ENCODE data around the gene BORCS5.
"Not testable (repeated sequence)": the region's sequence is repeated elsewhere in the genome, so short reads cannot be mapped to it uniquely, and the experiment has no call there.

Gene BORCS5

GRCh38 chr12:12400793-12401192 lies 43.9 kb downstream of the BORCS5 start:
- no peak for TF ChIP-seq CTCF (IDR thresholded peaks at IDR 0.05; ENCODE audit: low read length, missing control alignments)
- no peak overlapping the region for H3K4me3 ChIP-seq (replicated peaks; ENCODE audit: low read depth, low read length)
- no peak for DNase-seq (ENCODE audit: low read depth)

GRCh38 chr12:12403264-12404248 lies 46.7 kb downstream of the BORCS5 start:
- no peak for TF ChIP-seq CTCF (IDR thresholded peaks at IDR 0.05; ENCODE audit: low read length, missing control alignments)
- DNase-seq (ENCODE audit: low read depth): peak; percentile 25
- no peak overlapping the region for H3K4me3 ChIP-seq (replicated peaks; ENCODE audit: low read depth, low read length)

- H3K4me3 ChIP-seq (replicated peaks; ENCODE audit: low read depth, low read length): no peak overlapping the region
- TF ChIP-seq CTCF (IDR thresholded peaks at IDR 0.05; ENCODE audit: low read length, missing control alignments): no peak
- DNase-seq (ENCODE audit: low read depth): no peak
Measured at GRCh38 chr12:12404297-12404696, 47.4 kb downstream of the BORCS5 start.

- no peak overlapping the region for H3K4me3 ChIP-seq (replicated peaks; ENCODE audit: low read depth, low read length)
- DNase-seq (ENCODE audit: low read depth): no peak
- TF ChIP-seq CTCF (IDR thresholded peaks at IDR 0.05; ENCODE audit: low read length, missing control alignments): no peak
Measured at GRCh38 chr12:12405882-12406281, 49.0 kb downstream of the BORCS5 start.

- H3K4me3 ChIP-seq (replicated peaks; ENCODE audit: low read depth, low read length): no peak overlapping the region
- no peak for DNase-seq (ENCODE audit: low read depth)
- TF ChIP-seq CTCF (IDR thresholded peaks at IDR 0.05; ENCODE audit: low read length, missing control alignments): no peak
Measured at GRCh38 chr12:12406762-12407161, 49.9 kb downstream of the BORCS5 start.

- H3K4me3 ChIP-seq (replicated peaks; ENCODE audit: low read depth, low read length): no peak overlapping the region
- no peak for TF ChIP-seq CTCF (IDR thresholded peaks at IDR 0.05; ENCODE audit: low read length, missing control alignments)
- DNase-seq (ENCODE audit: low read depth): no peak
Measured at GRCh38 chr12:12408265-12408690, 51.4 kb downstream of the BORCS5 start.

GRCh38 chr12:12409337-12409736 lies 52.5 kb downstream of the BORCS5 start:
- H3K4me3 ChIP-seq (replicated peaks; ENCODE audit: low read depth, low read length); DNase-seq (ENCODE audit: low read depth): not testable (repeated sequence)

Data from fibroblast of pulmonary artery (primary cell).